Lower lobe of right lung (tissue), 2 donors: ENCODE measurements around the gene GTF3C5. TPM values are rescaled to one million over a fixed set of nuclear protein-coding genes. Genes with fewer than 3 reads are reported as not detected.

ENCODE experiments used
- ATAC-seq, 2 donors: fragments of 200-7000 bp; cut with Tn5 transposase; one replicate each; pipeline ENCODE4 v1.9.1; 2020 to 2022; ENCODE audit warnings: mild to moderate bottlenecking in 2 of 2, moderate library complexity in 2 of 2
- DNase-seq: peaks from one replicate; pipeline ENCODE4 v3.0.0-alpha.2; 2020
- H3K27ac ChIP-seq: fragments of 200-600 bp; one replicate; pipeline ENCODE4 v1.8.0; 2022
- H3K27me3 ChIP-seq: fragments of 200-600 bp; one replicate; pipeline ENCODE4 v1.8.0; 2022; ENCODE audit warnings: low read depth
- H3K36me3 ChIP-seq: fragments of 200-600 bp; one replicate; pipeline ENCODE4 v1.8.0; 2022; ENCODE audit warnings: mild to moderate bottlenecking
- H3K4me1 ChIP-seq: fragments of 200-600 bp; one replicate; pipeline ENCODE4 v1.8.0; 2022
- H3K4me3 ChIP-seq: fragments of 200-600 bp; one replicate; pipeline ENCODE4 v1.8.0; 2022; ENCODE audit warnings: mild to moderate bottlenecking
- H3K9me3 ChIP-seq: fragments of 200-600 bp; one replicate; pipeline ENCODE4 v1.8.0; 2022
- intact Hi-C: fragments of 100-400 bp; cut with DNase I; formaldehyde crosslinking; loops from one replicate; pipeline ENCODE4 v1.11.0; 2022
- total RNA-seq: library from RNA; stranded (reverse); fragmentation: NEBNext Ultra II Directional; extraction: Animal tissue kit (Norgen Biotek cat#: 25700); gene quantifications from one replicate; pipeline ENCODE4 v1.2.1, GENCODE V29; 2021
- TF ChIP-seq, protein P1 (sequence below): fragments of 200-600 bp; IDR thresholded peaks from one replicate; pipeline ENCODE4 v1.8.0; 2022; ENCODE audit warnings: antibody characterized with exemption, mild to moderate bottlenecking
- donor health status: DM: no; HTN: yes; CAD: no; lungs with severe emphysema.

The GTF3C5 gene
- total RNA-seq, 1 donor from 2014 or later = 44.8 TPM

GRCh38 chr9:132998831-132999635, 31.8 kb upstream of the GTF3C5 start:
- intact Hi-C loops = no loop called here
- no peaks in the 10 kb centered on the region for H3K9me3 ChIP-seq
- no peak for ATAC-seq
- TF ChIP-seq, protein P1, sequence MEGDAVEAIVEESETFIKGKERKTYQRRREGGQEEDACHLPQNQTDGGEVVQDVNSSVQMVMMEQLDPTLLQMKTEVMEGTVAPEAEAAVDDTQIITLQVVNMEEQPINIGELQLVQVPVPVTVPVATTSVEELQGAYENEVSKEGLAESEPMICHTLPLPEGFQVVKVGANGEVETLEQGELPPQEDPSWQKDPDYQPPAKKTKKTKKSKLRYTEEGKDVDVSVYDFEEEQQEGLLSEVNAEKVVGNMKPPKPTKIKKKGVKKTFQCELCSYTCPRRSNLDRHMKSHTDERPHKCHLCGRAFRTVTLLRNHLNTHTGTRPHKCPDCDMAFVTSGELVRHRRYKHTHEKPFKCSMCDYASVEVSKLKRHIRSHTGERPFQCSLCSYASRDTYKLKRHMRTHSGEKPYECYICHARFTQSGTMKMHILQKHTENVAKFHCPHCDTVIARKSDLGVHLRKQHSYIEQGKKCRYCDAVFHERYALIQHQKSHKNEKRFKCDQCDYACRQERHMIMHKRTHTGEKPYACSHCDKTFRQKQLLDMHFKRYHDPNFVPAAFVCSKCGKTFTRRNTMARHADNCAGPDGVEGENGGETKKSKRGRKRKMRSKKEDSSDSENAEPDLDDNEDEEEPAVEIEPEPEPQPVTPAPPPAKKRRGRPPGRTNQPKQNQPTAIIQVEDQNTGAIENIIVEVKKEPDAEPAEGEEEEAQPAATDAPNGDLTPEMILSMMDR = no peak
- peaks cover 74% of the 10 kb centered on the region for H3K27me3 ChIP-seq
- H3K4me3 ChIP-seq = no peak overlapping the region
- no peak for DNase-seq
- H3K4me1 ChIP-seq = no peaks in the 10 kb centered on the region
- no peaks in the 10 kb centered on the region for H3K36me3 ChIP-seq
- no peak overlapping the region for H3K27ac ChIP-seq

- Histone ChIP-seq H3K27ac (no peak overlapping the region), H3K36me3 (no peaks in the 10 kb centered on the region), H3K27me3 (peaks cover 67% of the 10 kb centered on the region), H3K9me3 (no peaks in the 10 kb centered on the region), H3K4me1 (no peaks in the 10 kb centered on the region), H3K4me3 (no peak overlapping the region)
- intact Hi-C loops = no loop called here
- ATAC-seq (no peak), DNase-seq (no peak)
- TF ChIP-seq, protein P1 = no peak
Measured at GRCh38 chr9:133002147-133003070, 28.4 kb upstream of the GTF3C5 start.

DNA sequence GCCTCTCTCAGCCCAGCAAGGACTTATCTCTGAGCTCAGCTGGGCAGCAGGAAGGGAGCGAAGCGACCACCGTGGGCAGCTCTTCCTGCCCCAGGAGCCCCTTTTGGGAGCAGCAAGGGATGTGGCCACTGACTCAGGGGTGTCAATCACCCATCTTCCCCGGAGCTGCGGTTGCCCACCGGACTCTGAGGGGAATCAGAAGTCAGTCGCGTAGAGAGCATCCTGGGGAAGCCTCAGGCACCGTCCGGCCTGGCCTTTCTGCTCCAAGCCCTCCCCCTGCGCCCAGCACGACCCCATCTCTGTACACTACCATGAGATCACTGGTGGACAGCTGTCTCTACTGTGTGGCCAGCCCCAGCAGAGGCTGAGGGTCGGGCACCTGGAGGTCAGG, 27.7 kb upstream of the GTF3C5 start:
- peaks cover 63% of the 10 kb centered on the region for H3K27me3 ChIP-seq
- DNase-seq (no peak), ATAC-seq (no peak)
- TF ChIP-seq, protein P1 = no peak
- H3K9me3 ChIP-seq = no peaks in the 10 kb centered on the region
- no peak overlapping the region for H3K27ac ChIP-seq
- no peak overlapping the region for H3K4me3 ChIP-seq
- no peaks in the 10 kb centered on the region for H3K36me3 ChIP-seq
- intact Hi-C loops = no loop called here
- H3K4me1 ChIP-seq = no peaks in the 10 kb centered on the region

- peak overlapping the region; percentile 24 for H3K27ac ChIP-seq
- H3K4me1 ChIP-seq = no peaks in the 10 kb centered on the region
- TF ChIP-seq, protein P1 = no peak
- no peak overlapping the region for H3K4me3 ChIP-seq
- ATAC-seq = no peak
- peaks cover 67% of the 10 kb centered on the region for H3K27me3 ChIP-seq
- H3K36me3 ChIP-seq = no peaks in the 10 kb centered on the region
- no peaks in the 10 kb centered on the region for H3K9me3 ChIP-seq
- intact Hi-C loops = no loop called here
- peak; percentile 27 for DNase-seq
Measured at GRCh38 chr9:133003671-133004090, 27.1 kb upstream of the GTF3C5 start.

- Histone ChIP-seq H3K4me3 (no peak overlapping the region), H3K27ac (no peak overlapping the region), H3K27me3 (peaks cover 60% of the 10 kb centered on the region), H3K4me1 (no peaks in the 10 kb centered on the region), H3K9me3 (no peaks in the 10 kb centered on the region), H3K36me3 (no peaks in the 10 kb centered on the region)
- DNase-seq = peak; percentile 49
- TF ChIP-seq, protein P1 = no peak
- ATAC-seq = peak; percentile 33 to 49
- intact Hi-C loops = no loop called here
Measured at GRCh38 chr9:133004091-133004998, 26.5 kb upstream of the GTF3C5 start.
